Activated naive CD8-positive, alpha-beta T cell (primary cell): ENCODE results near the gene WDSUB1.

Experiments
- H3K27ac Mint-ChIP-seq: one replicate; pipeline ENCODE4 v1.8.0; 2021; ENCODE audit warnings: mixed read lengths
- H3K27me3 Mint-ChIP-seq: one replicate; pipeline ENCODE4 v1.8.0; 2021; ENCODE audit warnings: mixed read lengths
- H3K36me3 Mint-ChIP-seq: one replicate; pipeline ENCODE4 v1.8.0; 2021; ENCODE audit warnings: mixed read lengths
- H3K4me1 Mint-ChIP-seq: one replicate; pipeline ENCODE4 v1.8.0; 2021; ENCODE audit warnings: low read depth, mixed read lengths
- H3K4me3 Mint-ChIP-seq: one replicate; pipeline ENCODE4 v1.8.0; 2021; ENCODE audit warnings: mild to moderate bottlenecking, mixed read lengths
- H3K9me3 Mint-ChIP-seq: one replicate; pipeline ENCODE4 v1.8.0; 2021; ENCODE audit warnings: low read depth, mixed read lengths

Gene WDSUB1

GRCh38 chr2:159200498-159200897, 86.0 kb downstream of the WDSUB1 start:
- Mint-ChIP-seq H3K4me1 (peaks cover 22% of the 10 kb centered on the region), H3K9me3 (no peaks in the 10 kb centered on the region), H3K4me3 (no peak overlapping the region), H3K27me3 (no peaks in the 10 kb centered on the region), H3K36me3 (no peaks in the 10 kb centered on the region), H3K27ac (no peak overlapping the region)

DNA sequence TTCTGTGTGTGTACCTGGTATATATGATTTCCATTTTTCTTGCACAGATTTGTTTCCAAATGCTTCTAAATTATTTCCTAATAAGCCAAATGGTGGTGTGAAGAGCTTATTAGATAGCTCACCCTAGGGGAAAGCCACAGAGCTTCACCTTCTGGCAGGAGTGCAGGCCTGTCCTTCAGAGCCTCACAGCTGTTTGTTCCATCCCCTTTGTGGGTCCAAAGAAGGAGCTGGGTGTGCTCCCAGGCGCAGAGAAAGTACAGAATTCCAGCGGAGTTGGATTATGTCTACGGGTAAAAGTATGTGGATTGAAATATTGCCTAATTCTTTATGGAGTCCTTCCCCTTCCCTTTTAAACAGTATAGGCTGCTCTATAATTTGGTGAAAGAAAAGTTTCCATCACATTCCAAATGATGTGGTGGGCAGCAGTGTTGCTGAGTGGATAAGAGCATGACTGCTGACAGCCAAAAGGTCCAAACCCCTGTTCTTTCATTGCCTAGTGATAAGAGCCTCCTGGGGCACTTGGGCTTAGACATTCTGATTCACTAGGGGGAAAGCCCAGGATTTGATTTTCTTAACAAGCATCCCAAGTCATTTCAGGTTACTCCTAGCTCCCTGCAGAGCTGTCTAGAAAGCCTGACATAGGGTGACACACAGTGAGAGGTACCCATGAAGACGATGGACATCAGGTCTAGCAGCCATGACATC, 86.6 kb downstream of the WDSUB1 start:
- Mint-ChIP-seq H3K27me3 (no peaks in the 10 kb centered on the region), H3K4me1 (peaks cover 22% of the 10 kb centered on the region), H3K9me3 (no peaks in the 10 kb centered on the region), H3K36me3 (no peaks in the 10 kb centered on the region), H3K4me3 (no peak overlapping the region), H3K27ac (no peak overlapping the region)

- Mint-ChIP-seq H3K27ac (no peak overlapping the region), H3K9me3 (no peaks in the 10 kb centered on the region), H3K4me1 (peaks cover 22% of the 10 kb centered on the region), H3K4me3 (no peak overlapping the region), H3K27me3 (no peaks in the 10 kb centered on the region), H3K36me3 (no peaks in the 10 kb centered on the region)
These were observed 87.3 kb downstream of the WDSUB1 start for GRCh38 chr2:159199236-159199635.

DNA sequence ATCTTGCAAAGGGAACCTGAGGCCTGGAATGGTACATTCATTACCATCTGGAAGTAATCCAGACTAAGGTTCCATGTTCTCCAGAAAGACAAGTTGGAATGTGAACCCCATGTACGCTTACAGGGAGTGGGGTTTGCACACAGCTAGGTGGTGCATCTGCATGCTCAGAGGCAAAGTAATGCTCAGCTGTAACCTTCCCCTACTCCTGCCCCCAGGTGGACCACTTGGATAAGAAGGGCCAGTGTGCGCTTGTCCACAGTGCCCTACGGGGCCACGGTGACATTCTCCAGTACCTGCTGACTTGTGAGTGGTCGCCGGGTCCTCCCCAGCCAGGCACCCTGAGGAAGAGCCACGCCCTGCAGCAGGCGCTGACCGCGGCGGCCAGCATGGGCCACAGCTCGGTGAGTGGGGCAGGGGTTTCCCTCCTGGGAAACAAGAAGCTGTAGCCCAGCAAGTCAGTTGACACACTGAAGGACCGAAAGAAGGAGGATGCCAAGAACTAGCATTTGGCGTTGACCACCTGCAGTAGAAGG, 90.0 kb downstream of the WDSUB1 start:
- peaks cover 9% of the 10 kb centered on the region for H3K4me1 Mint-ChIP-seq
- no peaks in the 10 kb centered on the region for H3K27me3 Mint-ChIP-seq
- H3K4me3 Mint-ChIP-seq: no peak overlapping the region
- peaks cover 2% of the 10 kb centered on the region for H3K36me3 Mint-ChIP-seq
- no peak overlapping the region for H3K27ac Mint-ChIP-seq
- no peaks in the 10 kb centered on the region for H3K9me3 Mint-ChIP-seq

DNA sequence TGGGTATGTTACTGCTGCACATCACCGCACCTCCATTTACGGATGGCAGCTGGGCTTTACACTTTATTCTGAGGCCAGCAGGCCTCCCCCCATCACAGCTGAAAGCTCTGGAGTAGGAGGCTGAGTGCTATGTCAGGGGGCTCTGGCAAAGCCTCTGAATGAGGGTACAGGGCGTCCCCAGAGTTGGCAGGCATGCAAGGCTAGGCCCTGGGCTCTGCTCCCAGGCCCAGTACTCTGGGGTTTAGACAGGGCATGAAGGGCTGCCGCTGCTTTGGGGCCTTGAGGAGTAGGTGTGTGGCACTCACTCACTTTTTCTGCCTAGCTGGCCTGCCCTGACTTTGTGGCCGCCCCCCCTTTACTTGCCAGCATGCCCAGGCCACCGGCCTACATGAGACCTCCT, 90.8 kb downstream of the WDSUB1 start:
- no peak overlapping the region for H3K4me3 Mint-ChIP-seq
- no peak overlapping the region for H3K27ac Mint-ChIP-seq
- H3K9me3 Mint-ChIP-seq: no peaks in the 10 kb centered on the region
- H3K27me3 Mint-ChIP-seq: no peaks in the 10 kb centered on the region
- H3K4me1 Mint-ChIP-seq: peaks cover 2% of the 10 kb centered on the region
- peaks cover 2% of the 10 kb centered on the region for H3K36me3 Mint-ChIP-seq

GRCh38 chr2:159194241-159194640, 92.3 kb downstream of the WDSUB1 start:
- no peaks in the 10 kb centered on the region for H3K9me3 Mint-ChIP-seq
- no peaks in the 10 kb centered on the region for H3K27me3 Mint-ChIP-seq
- H3K4me3 Mint-ChIP-seq: no peak overlapping the region
- peaks cover 2% of the 10 kb centered on the region for H3K36me3 Mint-ChIP-seq
- H3K4me1 Mint-ChIP-seq: no peaks in the 10 kb centered on the region
- H3K27ac Mint-ChIP-seq: no peak overlapping the region

DNA sequence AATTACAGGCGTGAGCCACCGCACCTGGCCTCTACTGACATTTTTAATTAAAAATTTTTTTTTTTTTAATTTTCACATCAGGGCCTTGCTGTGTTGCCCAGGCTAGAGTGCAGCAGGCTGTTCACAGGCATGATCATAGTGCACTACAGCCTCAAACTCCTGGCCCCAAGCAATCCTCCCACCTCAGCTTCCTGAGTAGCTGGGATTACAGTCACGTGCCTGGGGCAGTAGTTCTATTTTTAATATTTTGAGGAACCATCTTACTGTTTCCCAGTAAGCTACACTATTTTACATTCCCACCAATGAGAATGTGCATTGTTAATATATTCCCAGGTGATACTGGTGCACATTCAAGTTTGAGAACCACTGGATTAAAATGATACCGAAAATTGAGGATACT, 92.7 kb downstream of the WDSUB1 start:
- Mint-ChIP-seq H3K4me3 (no peak overlapping the region), H3K4me1 (no peaks in the 10 kb centered on the region), H3K36me3 (peaks cover 2% of the 10 kb centered on the region), H3K9me3 (no peaks in the 10 kb centered on the region), H3K27ac (no peak overlapping the region), H3K27me3 (no peaks in the 10 kb centered on the region)

DNA sequence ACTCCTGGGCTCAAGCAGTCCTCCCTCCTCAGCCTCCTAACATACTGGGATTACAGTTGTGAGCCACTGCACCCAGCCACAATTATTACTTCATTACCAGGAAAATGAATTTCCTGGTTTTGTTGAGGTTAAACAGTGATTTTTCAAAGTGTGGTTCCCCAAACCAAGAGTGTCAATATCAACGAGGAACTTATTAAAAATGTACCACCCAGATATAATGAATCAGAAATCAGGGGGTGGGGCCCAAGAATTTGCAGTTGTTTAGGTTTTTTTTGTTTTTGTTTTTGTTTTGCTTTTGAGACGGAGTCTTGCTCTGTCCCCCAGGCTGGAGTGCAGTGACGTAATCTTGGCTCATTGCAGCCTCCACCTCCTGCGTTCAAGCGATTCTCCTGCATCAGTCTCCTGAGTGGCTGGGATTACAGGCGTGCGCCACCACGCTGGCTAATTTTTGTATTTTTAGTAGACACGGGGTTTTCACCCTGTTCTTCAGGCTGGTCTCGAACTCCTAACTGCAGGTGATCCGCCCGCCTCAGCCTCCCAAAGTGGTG, 94.1 kb downstream of the WDSUB1 start:
- H3K27me3 Mint-ChIP-seq: no peaks in the 10 kb centered on the region
- no peak overlapping the region for H3K4me3 Mint-ChIP-seq
- peaks cover 2% of the 10 kb centered on the region for H3K36me3 Mint-ChIP-seq

GRCh38 chr2:159188449-159188848, 98.1 kb downstream of the WDSUB1 start:
- Mint-ChIP-seq H3K36me3 (peaks cover 2% of the 10 kb centered on the region), H3K4me3 (no peak overlapping the region), H3K27me3 (no peaks in the 10 kb centered on the region), H3K27ac (no peak overlapping the region), H3K4me1 (peaks cover 6% of the 10 kb centered on the region), H3K9me3 (no peaks in the 10 kb centered on the region)

More for the DNA sequence above, 94.1 kb downstream of the WDSUB1 start:
- Mint-ChIP-seq H3K27ac (no peak overlapping the region), H3K4me1 (no peaks in the 10 kb centered on the region), H3K9me3 (no peaks in the 10 kb centered on the region)

DNA sequence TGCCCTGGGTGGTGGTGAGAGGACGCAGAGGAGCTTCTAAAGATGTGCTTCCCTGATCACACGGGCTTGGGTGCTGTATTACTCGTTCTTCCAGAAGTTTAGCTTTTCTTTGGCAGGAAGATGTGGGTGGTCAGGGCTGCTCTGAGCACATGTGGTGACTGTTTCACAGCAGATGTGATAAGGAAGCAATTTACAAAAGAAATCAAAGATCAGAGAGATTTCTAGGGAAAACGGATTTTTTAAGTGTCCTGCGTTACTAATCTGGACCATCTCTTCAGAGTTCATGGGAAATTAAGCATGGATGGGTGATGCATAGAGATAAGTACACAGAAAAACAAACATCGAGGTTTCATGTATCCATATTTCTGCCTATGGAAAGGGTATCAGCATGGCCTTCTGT, 99.4 kb downstream of the WDSUB1 start:
- peaks cover 6% of the 10 kb centered on the region for H3K4me1 Mint-ChIP-seq
- no peak overlapping the region for H3K27ac Mint-ChIP-seq
- H3K36me3 Mint-ChIP-seq: peaks cover 2% of the 10 kb centered on the region
- H3K4me3 Mint-ChIP-seq: no peak overlapping the region
- no peaks in the 10 kb centered on the region for H3K9me3 Mint-ChIP-seq
- no peaks in the 10 kb centered on the region for H3K27me3 Mint-ChIP-seq

GRCh38 chr2:159186462-159186861, 100.0 kb downstream of the WDSUB1 start:
- H3K27ac Mint-ChIP-seq: no peak overlapping the region

More at GRCh38 chr2:159186462-159186861, 100.0 kb downstream of the WDSUB1 start:
- peaks cover 6% of the 10 kb centered on the region for H3K4me1 Mint-ChIP-seq
- H3K36me3 Mint-ChIP-seq: no peaks in the 10 kb centered on the region
- no peaks in the 10 kb centered on the region for H3K27me3 Mint-ChIP-seq
- H3K9me3 Mint-ChIP-seq: no peaks in the 10 kb centered on the region
- no peak overlapping the region for H3K4me3 Mint-ChIP-seq
